Stimulated activated CD8-positive, alpha-beta memory T cell treated with anti-CD3 and anti-CD28 coated beads, Interleukin-7, amount 100 ng/mL, for 48 hours (primary cell): ENCODE measurements around the gene HEATR1.
A peak's percentile ranks its signal among the peaks of the same experiment; 100 is the strongest.
"Not testable (repeated sequence)": the region's sequence is repeated elsewhere in the genome, so short reads cannot be mapped to it uniquely, and the experiment has no call there.

Experiments
- DNase-seq, 2 donors: peaks; one replicate each; pipeline ENCODE4 v3.0.0-alpha.2; 2020; ENCODE audit warnings: low read depth in 1 of 2; ENCODE audit errors: extremely low read depth in 1 of 2

The HEATR1 gene, protein sequence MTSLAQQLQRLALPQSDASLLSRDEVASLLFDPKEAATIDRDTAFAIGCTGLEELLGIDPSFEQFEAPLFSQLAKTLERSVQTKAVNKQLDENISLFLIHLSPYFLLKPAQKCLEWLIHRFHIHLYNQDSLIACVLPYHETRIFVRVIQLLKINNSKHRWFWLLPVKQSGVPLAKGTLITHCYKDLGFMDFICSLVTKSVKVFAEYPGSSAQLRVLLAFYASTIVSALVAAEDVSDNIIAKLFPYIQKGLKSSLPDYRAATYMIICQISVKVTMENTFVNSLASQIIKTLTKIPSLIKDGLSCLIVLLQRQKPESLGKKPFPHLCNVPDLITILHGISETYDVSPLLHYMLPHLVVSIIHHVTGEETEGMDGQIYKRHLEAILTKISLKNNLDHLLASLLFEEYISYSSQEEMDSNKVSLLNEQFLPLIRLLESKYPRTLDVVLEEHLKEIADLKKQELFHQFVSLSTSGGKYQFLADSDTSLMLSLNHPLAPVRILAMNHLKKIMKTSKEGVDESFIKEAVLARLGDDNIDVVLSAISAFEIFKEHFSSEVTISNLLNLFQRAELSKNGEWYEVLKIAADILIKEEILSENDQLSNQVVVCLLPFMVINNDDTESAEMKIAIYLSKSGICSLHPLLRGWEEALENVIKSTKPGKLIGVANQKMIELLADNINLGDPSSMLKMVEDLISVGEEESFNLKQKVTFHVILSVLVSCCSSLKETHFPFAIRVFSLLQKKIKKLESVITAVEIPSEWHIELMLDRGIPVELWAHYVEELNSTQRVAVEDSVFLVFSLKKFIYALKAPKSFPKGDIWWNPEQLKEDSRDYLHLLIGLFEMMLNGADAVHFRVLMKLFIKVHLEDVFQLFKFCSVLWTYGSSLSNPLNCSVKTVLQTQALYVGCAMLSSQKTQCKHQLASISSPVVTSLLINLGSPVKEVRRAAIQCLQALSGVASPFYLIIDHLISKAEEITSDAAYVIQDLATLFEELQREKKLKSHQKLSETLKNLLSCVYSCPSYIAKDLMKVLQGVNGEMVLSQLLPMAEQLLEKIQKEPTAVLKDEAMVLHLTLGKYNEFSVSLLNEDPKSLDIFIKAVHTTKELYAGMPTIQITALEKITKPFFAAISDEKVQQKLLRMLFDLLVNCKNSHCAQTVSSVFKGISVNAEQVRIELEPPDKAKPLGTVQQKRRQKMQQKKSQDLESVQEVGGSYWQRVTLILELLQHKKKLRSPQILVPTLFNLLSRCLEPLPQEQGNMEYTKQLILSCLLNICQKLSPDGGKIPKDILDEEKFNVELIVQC (N-terminal part only)

GRCh38 chr1:236603991-236604904 lies at the start of gene HEATR1:
Gene HEATR1, minus strand, starts transcription at chr1:236604516. Its CDS starts 421 bp downstream, at chr1:236604095.
- DNase-seq = peak; percentile 76 to 85

- no peak for DNase-seq
Measured at GRCh38 chr1:236645016-236645680, 40.8 kb upstream of the HEATR1 start.

- no peak for DNase-seq
Measured at GRCh38 chr1:236642763-236643162, 38.4 kb upstream of the HEATR1 start.

DNA sequence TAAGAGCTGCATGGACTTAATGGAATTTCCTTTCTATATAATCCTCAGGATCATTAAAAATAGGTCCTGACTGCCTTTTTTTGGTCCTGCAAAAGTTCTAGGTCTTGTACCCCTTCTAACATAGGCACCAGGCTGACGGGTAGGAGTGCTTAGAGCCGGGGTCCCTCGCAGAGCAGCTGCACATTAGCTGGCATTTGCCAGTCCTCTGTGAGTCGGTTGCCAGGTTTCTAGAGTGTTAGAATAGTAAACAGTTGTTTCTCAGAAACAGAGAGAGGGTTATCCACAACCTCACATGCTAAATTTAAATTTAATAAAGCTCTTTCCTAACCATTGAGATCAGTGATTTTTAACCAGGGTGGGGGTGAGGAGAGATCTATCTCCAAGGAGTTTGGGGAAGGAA lies 35.4 kb upstream of the HEATR1 start:
- DNase-seq = no peak

DNA sequence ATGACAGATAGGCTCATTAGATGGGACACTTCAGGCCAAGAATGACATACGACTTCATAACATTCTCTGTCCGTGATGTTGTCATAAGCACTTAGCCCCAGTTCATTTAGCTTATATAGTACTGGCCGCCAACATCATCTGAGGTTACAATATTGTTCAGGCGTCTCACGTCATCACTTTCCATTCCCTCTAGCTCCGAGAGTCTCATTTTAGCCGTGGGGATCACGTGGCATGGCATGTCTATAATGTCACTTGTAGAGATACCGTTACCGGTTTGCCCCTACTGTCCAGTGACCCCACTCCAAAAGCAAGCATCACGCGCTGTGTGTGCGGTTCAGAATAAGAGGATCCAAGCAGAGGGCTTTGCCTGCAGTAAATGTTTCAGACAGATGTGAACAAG lies 34.6 kb upstream of the HEATR1 start:
- no peak for DNase-seq

GRCh38 chr1:236636017-236636416 lies 31.7 kb upstream of the HEATR1 start:
- no peak for DNase-seq

GRCh38 chr1:236627727-236628408 lies 23.6 kb upstream of the HEATR1 start:
- DNase-seq = no peak

- DNase-seq = no peak
Measured at GRCh38 chr1:236623371-236624166, 19.3 kb upstream of the HEATR1 start.

DNA sequence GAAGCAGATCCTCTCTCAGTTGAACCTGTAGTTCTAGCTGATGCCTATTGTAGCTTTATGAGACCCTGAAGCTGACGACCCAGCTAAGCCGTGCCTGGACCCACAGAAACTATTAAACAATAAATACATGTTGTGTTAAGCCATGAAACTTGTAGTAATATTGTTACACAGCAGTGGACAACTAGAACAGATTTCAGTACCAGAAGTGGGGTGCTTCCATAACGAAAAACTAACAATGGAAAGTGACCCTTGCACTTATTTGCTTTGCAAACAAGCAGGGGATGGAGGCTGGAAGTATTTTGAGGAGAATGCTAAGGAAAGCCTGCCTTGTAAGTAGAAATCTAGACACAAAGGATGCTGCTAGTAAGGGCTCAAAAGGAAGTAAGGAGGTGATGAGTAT lies 18.1 kb upstream of the HEATR1 start:
- DNase-seq = no peak

DNA sequence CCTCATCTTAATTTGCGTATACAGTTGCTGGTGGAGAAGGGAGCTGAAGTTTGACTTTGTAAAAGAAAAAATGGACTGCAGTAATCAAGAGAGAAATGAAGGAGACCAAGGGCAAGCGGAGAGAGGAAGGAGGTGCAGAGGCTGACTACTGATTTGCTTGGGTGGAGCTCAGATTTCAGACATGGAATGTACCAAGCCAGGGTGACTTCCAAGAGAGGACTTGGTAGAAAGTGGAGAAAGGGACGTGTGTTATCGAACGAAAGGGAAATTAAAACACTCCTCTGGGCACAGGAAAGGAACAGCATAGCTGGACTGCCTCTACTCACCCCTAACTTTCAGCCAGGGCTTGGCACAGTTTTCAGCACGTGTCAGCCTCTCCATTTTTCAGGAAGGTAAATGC lies 15.1 kb upstream of the HEATR1 start:
- DNase-seq = no peak

GRCh38 chr1:236618507-236618906 lies 14.2 kb upstream of the HEATR1 start:
- DNase-seq = no peak

DNA sequence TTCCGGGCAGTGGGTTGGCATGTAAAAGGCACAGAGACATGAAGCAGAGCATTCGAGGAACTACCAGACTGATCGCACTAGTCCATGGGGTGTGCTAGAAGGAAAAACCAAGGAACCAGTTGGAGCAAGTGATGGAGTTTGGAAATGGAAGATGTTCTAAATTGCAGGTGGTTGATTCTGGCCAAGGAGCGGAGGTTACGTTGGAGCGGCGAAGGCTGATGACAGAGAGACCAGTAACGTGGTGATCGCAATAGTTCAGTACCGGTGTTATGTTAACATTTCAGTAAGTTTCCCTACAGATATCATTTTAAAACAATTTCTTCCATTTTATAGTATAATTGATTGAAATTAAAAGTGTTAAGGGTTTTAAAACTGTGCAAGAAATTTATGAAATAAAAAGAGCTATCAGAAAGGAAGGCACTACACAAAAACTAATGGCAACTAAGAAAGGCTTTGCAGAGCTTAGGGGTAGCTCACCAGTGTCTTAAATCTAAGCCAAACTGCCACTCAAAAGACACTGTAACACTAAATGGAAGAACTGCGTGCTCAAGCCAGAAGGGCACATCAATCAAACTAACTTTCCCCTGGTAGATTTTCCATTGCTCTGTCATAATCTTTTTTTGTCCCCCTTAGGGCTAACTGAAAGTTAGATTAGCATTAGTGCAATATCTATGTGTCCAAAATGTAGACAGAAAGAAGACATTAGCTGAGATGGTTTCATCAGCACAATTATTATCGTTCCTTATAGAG lies 11.3 kb upstream of the HEATR1 start:
- DNase-seq = no peak

- no peak for DNase-seq
Measured at GRCh38 chr1:236612349-236612748, 8.0 kb upstream of the HEATR1 start.

DNA sequence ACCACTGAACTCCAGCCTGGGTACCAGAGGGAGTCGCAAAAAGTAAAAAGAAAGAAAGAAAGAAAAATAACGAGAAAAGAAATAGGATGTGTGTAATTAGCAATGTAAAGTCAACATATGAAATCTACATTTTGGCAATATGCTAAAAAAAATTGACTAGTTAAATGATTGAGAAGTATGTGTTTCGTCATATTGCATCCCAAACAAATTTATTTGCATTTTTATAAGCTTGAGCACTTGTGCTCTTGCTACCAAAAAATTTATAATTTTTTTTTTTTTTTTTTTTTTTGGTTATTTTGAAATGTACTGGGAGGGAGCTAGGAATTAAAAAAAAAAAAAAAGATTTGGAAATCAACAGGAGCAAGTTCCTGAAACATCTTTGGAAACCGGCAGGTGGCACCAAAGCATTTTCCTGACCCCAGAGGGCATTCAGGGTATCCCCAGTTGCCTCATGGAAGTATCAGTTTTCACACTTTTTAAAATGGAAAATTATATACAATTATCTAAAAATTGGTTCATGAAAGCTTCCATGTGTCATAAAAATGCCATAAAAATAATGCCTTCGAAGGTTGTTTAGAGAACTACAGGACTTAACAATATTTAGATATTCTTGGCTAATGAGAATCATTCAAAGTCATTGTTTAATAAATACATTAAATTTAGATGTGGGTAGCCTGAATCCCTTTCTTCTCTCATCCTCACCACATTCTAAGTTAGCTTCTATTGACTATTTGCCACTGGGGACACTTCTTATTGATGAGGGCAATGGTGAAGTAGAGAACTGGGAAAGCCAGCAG lies 4.8 kb upstream of the HEATR1 start:
- no peak for DNase-seq

DNA sequence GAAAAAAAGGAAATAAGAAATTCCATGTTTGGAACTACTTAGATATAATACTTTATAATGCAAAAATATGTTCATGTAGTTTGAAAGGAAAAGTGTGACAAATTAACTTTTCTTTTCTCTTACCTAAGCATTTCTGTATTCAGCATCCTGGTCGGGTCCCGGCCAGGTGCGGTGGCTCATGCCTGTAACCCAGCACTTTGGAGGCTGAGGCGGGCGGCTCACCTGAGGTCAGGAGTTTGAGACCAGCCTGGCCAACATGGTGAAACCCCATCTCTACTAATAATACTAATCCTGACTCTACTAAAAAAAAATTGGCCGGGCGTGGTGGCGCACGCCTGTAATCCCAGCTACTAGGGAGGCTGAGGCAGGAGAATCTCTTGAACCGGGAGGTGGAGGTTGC lies 3.3 kb upstream of the HEATR1 start:
- DNase-seq = not testable (repeated sequence)

GRCh38 chr1:236604905-236605806 lies 840 bp upstream of the HEATR1 start:
- DNase-seq = no peak
